WTC11 (cell line): ENCODE results near the gene GAA. TPM values are rescaled to one million over a fixed set of nuclear protein-coding genes. Genes with fewer than 3 reads are reported as not detected.
"Not testable (repeated sequence)": the region's sequence is repeated elsewhere in the genome, so short reads cannot be mapped to it uniquely, and the experiment has no call there.

Experiments used
- ATAC-seq: fragments of 200-7000 bp; cut with Tn5 transposase; 2 replicates; pipeline ENCODE4 v1.10.0; 2021; ENCODE audit warnings: mild to moderate bottlenecking, moderate library complexity
- CTCF ChIA-PET: fragments of 300-600 bp; sonication (Branson Sonifier 250); formaldehyde crosslinking; loops from one replicate; lab custom pipeline; 2021; ENCODE audit warnings: antibody characterized with exemption; lab: Charles Lee
- POLR2A ChIA-PET: fragments of 350-600 bp; sonication (Branson Sonifier 250); formaldehyde crosslinking; loops from one replicate; lab custom pipeline; 2021; ENCODE audit warnings: antibody characterized with exemption; lab: Charles Lee
- DNase-seq: peaks from one replicate; pipeline ENCODE4 v3.0.0; 2021; ENCODE audit warnings: low spot score
- H3K27ac Mint-ChIP-seq: 2 replicates; pipeline ENCODE4 v1.8.0; 2021; ENCODE audit warnings: mixed read lengths
- H3K27me3 Mint-ChIP-seq: 2 replicates; pipeline ENCODE4 v1.8.0; 2021; ENCODE audit warnings: low read depth, mild to moderate bottlenecking, moderate library complexity, mixed read lengths
- H3K36me3 Mint-ChIP-seq: 2 replicates; pipeline ENCODE4 v1.8.0; 2021; ENCODE audit warnings: mixed read lengths
- H3K4me1 Mint-ChIP-seq: 2 replicates; pipeline ENCODE4 v1.8.0; 2022; ENCODE audit warnings: mixed read lengths
- H3K4me3 Mint-ChIP-seq: 2 replicates; pipeline ENCODE4 v1.8.0; 2021; ENCODE audit warnings: mild to moderate bottlenecking, moderate library complexity, mixed read lengths
- H3K9me3 Mint-ChIP-seq: 2 replicates; pipeline ENCODE4 v1.8.0; 2021; ENCODE audit warnings: mixed read lengths
- CBFB ChIP-seq: sonication (generic); formaldehyde crosslinking; IDR thresholded peaks from 2 replicates; pipeline ENCODE4 v1.8.1; 2022; ENCODE audit warnings: mild to moderate bottlenecking, low read depth, missing genetic modification reagents
- CREM ChIP-seq: sonication (generic); formaldehyde crosslinking; IDR thresholded peaks from 2 replicates; pipeline ENCODE4 v1.8.1; 2022; ENCODE audit warnings: mild to moderate bottlenecking, missing genetic modification reagents, moderate library complexity
- ERG ChIP-seq: fragments of 250-450 bp; sonication (Bioruptor Pico); IDR thresholded peaks from 2 replicates; pipeline ENCODE4 v1.8.0; 2021; ENCODE audit warnings: mild to moderate bottlenecking
- ETV6 ChIP-seq: sonication (generic); formaldehyde crosslinking; IDR thresholded peaks from 2 replicates; pipeline ENCODE4 v1.8.1; 2022; ENCODE audit warnings: mild to moderate bottlenecking, missing genetic modification reagents
- GABPB1 ChIP-seq: sonication (generic); formaldehyde crosslinking; IDR thresholded peaks from 2 replicates; pipeline ENCODE4 v1.8.1; 2023; ENCODE audit warnings: mild to moderate bottlenecking, missing genetic modification reagents
- MAX ChIP-seq: sonication (generic); formaldehyde crosslinking; IDR thresholded peaks from 2 replicates; pipeline ENCODE4 v1.8.0; 2022; ENCODE audit warnings: mild to moderate bottlenecking, missing genetic modification reagents
- NR3C1 ChIP-seq: sonication (generic); formaldehyde crosslinking; conservative IDR thresholded peaks from 2 replicates; pipeline ENCODE4 v1.8.1; 2023; ENCODE audit warnings: low read depth, mild to moderate bottlenecking, missing genetic modification reagents
- PRDM15 ChIP-seq: sonication (generic); formaldehyde crosslinking; IDR thresholded peaks from 2 replicates; pipeline ENCODE4 v1.8.0; 2022; ENCODE audit warnings: missing genetic modification reagents
- PREB ChIP-seq: sonication (generic); formaldehyde crosslinking; IDR thresholded peaks from 2 replicates; pipeline ENCODE4 v1.8.1; 2022; ENCODE audit warnings: mild to moderate bottlenecking, missing genetic modification reagents, moderate library complexity, borderline replicate concordance
- RELA ChIP-seq: sonication (generic); formaldehyde crosslinking; IDR thresholded peaks from 2 replicates; pipeline ENCODE4 v1.8.1; 2022; ENCODE audit warnings: missing genetic modification reagents, mild to moderate bottlenecking, borderline replicate concordance
- SMAD4 ChIP-seq: sonication (generic); formaldehyde crosslinking; IDR thresholded peaks from 2 replicates; pipeline ENCODE4 v1.8.0; 2022; ENCODE audit warnings: mild to moderate bottlenecking, missing genetic modification reagents
- TEAD1 ChIP-seq: sonication (generic); formaldehyde crosslinking; IDR thresholded peaks from 2 replicates; pipeline ENCODE4 v1.8.0; 2022; ENCODE audit warnings: mild to moderate bottlenecking, missing genetic modification reagents
- ZNF121 ChIP-seq: sonication (generic); formaldehyde crosslinking; IDR thresholded peaks from 2 replicates; pipeline ENCODE4 v1.8.0; 2023; ENCODE audit warnings: missing genetic modification reagents
- ZNF219 ChIP-seq: sonication (generic); formaldehyde crosslinking; IDR thresholded peaks from 2 replicates; pipeline ENCODE4 v1.8.0; 2023; ENCODE audit warnings: missing genetic modification reagents, mild to moderate bottlenecking, borderline replicate concordance
- ZNF425 ChIP-seq: fragments of 250-450 bp; sonication (Bioruptor Pico); conservative IDR thresholded peaks from 2 replicates; pipeline ENCODE4 v1.9.0; 2021; ENCODE audit warnings: mild to moderate bottlenecking
- ZNF512 ChIP-seq: sonication (generic); formaldehyde crosslinking; IDR thresholded peaks from 2 replicates; pipeline ENCODE4 v1.8.1; 2022; ENCODE audit warnings: missing genetic modification reagents, borderline replicate concordance
- total RNA-seq: library from RNA; stranded (reverse); gene quantifications from 3 replicates; pipeline ENCODE4 v1.2.3, GENCODE V29; 2021

The GAA gene
- total RNA-seq, 1 experiment from 2014 or later, result 91.6 TPM

- ATAC-seq, result no peak
- no peaks in the 10 kb centered on the region for H3K4me1 Mint-ChIP-seq
- no peak overlapping the region for H3K4me3 Mint-ChIP-seq
- no peaks in the 10 kb centered on the region for H3K36me3 Mint-ChIP-seq
- peaks cover 2% of the 10 kb centered on the region; the same call in 1 of the 2 replicates for H3K27me3 Mint-ChIP-seq
- TF ChIP-seq ERG (CRISPR knock-in tag) (no peak), ZNF512 (CRISPR knock-in tag) (no peak), SMAD4 (CRISPR knock-in tag) (no peak), CBFB (no peak), PRDM15 (CRISPR knock-in tag) (no peak), ZNF121 (no peak), ETV6 (no peak), ZNF219 (no peak), TEAD1 (CRISPR knock-in tag) (no peak), GABPB1 (CRISPR knock-in tag) (no peak), RELA (CRISPR knock-in tag) (no peak)
- POLR2A ChIA-PET, result no interaction called here
- no peaks in the 10 kb centered on the region for H3K9me3 Mint-ChIP-seq
- H3K27ac Mint-ChIP-seq, result no peak overlapping the region
- DNase-seq, result no peak
- CTCF ChIA-PET, result interaction anchor here (4.7 kb wide), 1 partner anchor 13 kb away, joined by 42 read pairs; the partner anchor contains the start of gene GAA
Observed at GRCh38 chr17:80087346-80088265, 13.8 kb upstream of the GAA start.

GRCh38 chr17:80089762-80090161 lies 11.6 kb upstream of the GAA start:
- ChIA-PET POLR2A (no interaction called here), CTCF (interaction anchor here (1.2 to 4.7 kb wide), 3 partner anchors 11 to 82 kb away, joined by 3 to 42 read pairs (median 6); partner anchors contain the start of gene GAA)
- Mint-ChIP-seq H3K27ac (no peak overlapping the region), H3K36me3 (no peaks in the 10 kb centered on the region), H3K4me1 (no peaks in the 10 kb centered on the region), H3K4me3 (no peak overlapping the region), H3K27me3 (peaks cover 2% of the 10 kb centered on the region; the same call in 1 of the 2 replicates), H3K9me3 (no peaks in the 10 kb centered on the region)
- TF ChIP-seq CREM (CRISPR knock-in tag) (no peak), NR3C1 (CRISPR knock-in tag) (no peak), SMAD4 (CRISPR knock-in tag) (no peak), ZNF425 (CRISPR knock-in tag) (no peak), ETV6 (no peak), TEAD1 (CRISPR knock-in tag) (no peak), MAX (CRISPR knock-in tag) (no peak), ZNF121 (no peak), PREB (CRISPR knock-in tag) (no peak)
- DNase-seq, result no peak
- ATAC-seq, result no peak; the same call in 1 of the 2 replicates

GRCh38 chr17:80090164-80090563 lies 11.2 kb upstream of the GAA start:
- H3K27me3 Mint-ChIP-seq, H3K36me3 Mint-ChIP-seq, H3K4me1 Mint-ChIP-seq, H3K4me3 Mint-ChIP-seq, H3K9me3 Mint-ChIP-seq, ATAC-seq, POLR2A ChIA-PET, DNase-seq: not testable (repeated sequence)
- peak overlapping the region; percentile 69; the same call in 1 of the 2 replicates for H3K27ac Mint-ChIP-seq
- CTCF ChIA-PET, result interaction anchor here (1.4 to 4.7 kb wide), 2 partner anchors 11 to 34 kb away, joined by 6 to 42 read pairs; partner anchors contain the start of gene GAA
